A204.1 (cell line): ENCODE results near the gene ABTB2.

ENCODE experiments used
- FAIRE-seq: peaks from 2 replicates; lab custom pipeline; 2012; peaks lifted over from hg19 to GRCh38; lab: Jason Lieb, UNC

ABTB2 gene

DNA sequence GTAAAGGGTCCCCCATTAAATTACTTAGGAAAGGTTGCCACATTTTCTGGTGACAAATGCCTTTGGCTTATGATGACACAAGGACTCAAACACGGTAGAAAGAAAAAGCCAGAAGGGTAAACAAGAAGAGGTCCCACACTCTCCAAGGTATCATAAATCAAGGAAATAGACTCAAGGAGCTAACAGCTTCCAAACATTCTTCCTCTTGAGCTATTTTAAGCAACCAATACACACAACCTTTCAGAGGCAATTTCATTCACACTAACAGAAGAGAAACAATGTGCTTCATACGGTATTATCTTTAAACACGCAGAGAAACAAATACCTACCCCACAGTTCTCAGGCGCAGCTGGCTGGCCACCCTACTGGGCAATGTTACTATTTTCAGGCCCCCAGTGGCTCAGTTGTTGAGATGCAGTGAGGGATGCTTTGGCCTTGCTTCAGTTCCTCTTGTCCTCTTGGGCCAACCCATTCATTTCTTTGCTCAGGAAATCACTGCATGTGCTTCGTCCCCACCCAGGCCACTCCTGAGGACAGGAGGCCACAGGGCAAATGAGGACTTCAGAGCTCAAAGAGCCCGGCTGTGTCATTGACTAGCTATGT is 15.8 kb downstream of the ABTB2 start:
- no peak for FAIRE-seq

DNA sequence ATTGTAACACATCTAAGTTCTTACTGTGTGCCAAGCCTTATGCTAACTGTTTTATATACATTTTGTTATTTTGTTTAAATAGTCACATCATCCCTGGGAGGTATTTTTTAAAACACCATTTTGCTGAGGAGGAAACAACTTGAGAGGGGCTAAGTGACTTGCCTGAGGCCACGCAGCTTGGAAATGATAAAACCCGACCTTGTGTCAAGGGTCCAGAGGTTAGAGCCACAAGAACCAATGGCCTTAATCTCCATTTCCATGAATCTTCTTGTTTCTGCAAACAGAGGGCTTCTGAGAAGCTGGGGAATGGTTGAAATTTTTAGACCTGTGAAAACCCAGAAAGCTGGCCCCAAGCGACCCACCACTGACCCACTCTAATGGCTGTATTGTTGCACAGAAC is 16.7 kb downstream of the ABTB2 start:
- no peak for FAIRE-seq

DNA sequence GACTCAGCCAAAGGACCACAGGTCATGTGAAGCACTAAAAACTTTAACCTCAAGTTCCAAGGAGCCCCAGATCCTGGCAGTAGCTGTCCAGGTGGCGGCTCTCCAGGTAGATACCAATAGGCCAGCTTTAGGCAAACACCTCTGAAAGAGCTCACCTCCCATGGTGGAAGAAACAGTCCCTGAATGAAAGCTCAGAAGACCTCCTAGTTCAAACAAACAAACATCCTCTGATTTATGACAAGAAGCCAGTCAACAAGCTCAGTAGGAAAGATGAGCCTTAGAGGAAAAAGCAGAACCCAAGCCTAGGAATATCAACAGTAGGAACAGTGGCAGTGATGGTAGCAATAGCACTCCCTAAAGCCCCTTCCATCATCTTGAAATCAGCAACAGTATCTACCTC is 17.2 kb downstream of the ABTB2 start:
- no peak for FAIRE-seq

DNA sequence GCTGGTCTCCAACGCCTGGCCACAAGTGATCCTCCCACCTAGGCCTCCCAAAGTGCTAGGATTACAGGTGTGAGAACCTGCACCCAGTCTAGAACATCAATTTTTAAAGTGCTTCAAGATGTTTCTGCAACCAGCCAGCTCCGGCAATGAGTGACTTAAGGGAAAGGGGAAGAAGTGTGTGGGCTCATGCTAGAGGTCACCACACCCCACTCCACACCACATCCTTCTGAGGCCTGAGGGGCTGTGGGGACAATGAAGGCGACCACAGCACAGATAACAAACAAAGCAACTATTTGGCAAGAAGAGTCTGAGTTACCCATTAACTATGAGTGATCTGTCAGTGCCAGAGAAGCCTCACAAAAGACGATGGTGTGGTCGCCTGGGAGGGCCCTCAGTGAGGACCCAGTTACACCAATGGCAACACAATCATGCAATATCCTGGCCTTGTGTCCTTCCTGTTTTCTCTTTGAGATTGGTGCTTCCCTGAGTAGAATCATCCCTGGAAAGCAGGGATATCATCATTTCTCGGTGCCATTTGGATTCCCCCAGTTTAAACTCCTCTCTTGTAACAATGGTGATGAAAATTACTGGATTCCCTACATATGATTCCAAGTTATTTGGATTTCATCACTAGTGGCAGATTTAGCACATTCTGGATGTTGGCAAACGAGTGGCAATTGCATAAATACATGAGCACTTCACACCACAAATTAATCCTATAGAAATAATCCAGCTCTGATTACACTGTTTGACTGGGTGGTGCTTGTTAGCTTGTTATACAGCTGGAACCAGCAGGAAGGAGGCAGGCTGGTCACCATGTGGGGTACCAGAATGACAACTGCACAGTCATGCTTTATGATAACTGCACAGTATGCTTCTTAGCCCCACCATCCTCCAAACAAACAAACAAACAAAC is 18.4 kb downstream of the ABTB2 start:
- FAIRE-seq: no peak

DNA sequence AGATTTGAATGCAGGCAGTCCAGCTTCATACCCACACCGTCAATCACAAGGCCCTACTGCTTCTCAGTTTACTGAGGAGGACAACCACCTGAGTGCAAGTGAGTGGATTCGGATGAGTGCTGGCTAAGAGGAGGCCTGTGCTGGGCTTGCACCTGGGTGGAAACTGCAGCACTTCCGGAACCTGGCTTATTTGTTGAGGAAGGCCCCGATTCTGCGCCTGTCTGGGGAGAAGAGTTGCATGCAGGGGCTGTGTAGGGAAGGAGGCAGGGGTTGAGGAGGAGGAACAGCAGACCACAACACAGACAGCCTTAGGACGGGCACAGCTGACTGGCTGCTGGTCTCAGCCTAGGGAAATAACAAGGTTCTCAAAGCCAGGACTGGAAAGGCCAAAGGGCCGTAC is 20.8 kb downstream of the ABTB2 start:
- no peak for FAIRE-seq

DNA sequence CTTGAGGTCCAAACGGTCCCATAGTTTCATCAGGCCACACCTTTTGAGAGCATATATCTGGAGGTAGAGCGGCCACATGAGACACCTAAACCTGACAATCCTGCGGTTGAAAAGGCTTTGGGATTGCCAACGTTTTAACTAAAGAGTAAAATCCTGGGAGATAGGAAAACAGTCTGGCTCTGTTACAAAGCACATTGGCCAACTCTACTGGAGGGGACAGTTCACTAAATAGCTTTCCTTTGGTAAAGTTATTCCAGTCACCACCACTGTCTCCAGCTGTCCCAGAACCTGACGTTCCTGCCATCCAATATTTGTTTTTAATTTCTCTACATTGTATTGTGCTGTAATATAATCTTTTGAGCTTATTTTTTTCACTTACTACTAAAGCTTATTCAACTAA is 22.0 kb downstream of the ABTB2 start:
- FAIRE-seq: no peak

DNA sequence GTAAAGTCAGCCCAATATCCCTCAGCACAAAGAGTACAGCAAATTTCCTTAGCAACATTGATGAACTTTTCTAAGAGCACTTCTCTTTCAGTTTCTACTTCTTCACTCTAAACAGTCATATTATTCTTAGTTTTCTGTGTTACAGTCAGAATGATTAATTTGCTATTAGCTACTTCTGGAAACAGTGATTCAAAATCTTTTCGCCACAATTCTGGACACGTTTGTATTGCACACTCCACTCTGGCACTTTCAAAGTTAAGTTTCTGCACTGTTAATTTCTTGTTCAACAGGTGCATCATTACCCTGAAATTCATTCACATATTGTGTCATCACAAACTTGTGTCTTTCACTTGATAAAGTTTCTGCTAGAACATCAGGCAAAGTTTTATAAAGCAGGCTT is 22.5 kb downstream of the ABTB2 start:
- FAIRE-seq: no peak

DNA sequence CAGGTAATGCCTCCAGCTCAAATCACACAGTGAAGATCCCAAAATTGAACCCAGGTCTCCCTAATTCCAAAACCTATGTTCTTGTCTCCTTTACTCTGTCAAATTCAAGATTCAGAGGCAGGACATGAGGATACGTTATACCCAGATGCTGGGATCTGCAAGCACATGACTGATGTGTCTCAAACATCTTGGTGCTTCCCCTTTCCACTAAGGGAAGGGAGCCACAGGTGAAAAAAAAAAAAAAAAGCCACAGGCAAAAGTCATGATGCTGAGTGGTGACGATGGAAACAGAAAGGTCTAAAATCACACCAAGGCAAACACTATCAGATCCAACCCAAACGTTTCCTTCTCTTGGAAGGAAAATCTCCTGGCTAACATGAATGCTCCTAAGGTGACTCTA is 24.0 kb downstream of the ABTB2 start:
- FAIRE-seq: no peak

DNA sequence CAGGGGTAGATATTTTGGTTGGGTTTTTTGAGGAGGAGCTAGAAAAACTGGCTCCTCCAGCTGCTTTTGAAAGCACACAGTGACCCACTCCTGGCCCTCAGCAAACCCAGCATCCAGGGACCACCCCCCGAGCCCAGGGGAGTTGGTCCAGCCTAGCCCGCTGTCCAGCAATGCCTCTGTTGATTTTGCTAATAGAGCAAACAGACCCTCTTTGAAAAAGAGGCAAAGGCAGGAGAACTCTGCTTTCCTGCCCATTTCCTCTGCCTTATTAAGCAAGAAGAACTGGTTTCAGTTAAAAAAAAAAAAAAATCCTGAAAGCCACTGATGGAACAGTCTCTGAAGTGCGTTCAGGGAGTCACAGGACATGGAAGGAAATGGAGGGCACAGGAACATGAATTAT is 25.3 kb downstream of the ABTB2 start:
- FAIRE-seq: no peak

DNA sequence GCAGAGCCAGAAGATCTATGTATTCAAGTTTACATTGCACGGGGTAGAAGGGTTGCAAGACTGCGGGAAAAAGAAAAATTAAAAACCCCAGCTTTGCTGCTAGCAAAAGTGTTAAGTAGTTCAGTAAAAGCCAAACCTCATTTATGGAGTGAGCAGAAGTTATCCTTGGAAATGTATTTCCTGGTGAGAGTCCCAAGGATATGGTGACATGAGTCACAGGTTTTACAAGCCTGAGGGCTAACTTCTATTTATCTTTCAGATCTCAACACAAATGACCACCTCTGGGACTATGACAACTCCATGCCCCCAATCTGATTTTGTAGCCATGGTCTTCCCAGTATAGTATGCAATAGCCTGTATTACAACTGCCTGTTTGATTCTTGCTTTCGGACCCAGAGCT is 26.1 kb downstream of the ABTB2 start:
- FAIRE-seq: no peak

DNA sequence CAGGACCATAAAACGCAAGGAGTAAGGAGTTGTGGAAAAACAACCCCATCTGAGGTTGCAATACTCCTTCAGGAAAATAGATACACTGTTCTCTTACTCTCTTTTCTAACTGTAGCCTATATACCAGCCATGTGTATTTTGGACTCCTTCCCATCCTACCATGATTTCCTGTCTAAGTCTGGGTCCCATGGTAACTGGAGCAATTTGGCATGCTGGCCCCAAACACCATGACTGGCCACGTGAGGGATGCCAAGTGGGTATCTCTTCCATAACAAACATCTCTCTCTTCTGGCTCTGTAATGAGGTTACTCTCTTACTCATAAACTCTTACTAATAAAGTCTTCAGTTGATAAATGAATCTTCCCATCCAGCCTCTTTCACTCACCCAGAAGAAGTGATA is 26.5 kb downstream of the ABTB2 start:
- no peak for FAIRE-seq

DNA sequence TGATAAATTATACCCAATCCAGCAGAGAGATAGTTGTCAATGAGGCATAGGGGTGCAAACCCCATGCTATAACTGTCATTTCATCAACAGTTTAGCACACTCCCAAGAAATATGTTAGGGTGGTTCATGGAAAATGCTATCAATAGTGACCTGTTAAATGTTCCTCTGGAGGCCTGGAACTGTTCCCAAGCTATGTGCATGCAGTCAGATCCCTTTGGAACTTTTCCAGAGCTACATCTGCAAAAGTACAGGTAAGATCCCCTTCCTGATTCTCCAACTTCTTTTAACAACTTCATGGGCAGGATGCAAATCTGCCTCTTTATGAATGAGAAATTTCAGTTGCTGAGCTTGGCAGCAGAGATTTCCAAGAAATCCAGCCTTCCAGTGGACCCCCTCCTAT is 27.2 kb downstream of the ABTB2 start:
- FAIRE-seq: no peak

DNA sequence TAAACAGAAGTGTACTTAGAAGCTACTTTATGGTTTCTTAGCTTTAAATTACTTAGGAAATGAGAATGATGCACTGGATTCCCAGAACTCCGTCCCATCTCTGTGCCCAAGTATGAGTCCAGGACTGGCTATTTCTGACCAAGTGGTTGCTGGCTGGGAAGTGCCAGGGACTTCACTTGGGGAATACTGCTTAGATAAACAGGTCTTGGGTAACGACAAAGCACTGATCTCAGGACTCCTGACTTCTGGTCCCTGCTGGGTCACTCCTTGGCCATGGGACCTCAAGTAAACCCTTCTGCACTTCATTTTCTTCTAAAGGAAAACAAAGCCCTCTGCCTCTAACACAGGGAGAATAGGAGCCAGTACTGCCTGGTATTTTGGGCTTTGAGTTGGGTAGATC is 27.9 kb downstream of the ABTB2 start:
- no peak for FAIRE-seq

DNA sequence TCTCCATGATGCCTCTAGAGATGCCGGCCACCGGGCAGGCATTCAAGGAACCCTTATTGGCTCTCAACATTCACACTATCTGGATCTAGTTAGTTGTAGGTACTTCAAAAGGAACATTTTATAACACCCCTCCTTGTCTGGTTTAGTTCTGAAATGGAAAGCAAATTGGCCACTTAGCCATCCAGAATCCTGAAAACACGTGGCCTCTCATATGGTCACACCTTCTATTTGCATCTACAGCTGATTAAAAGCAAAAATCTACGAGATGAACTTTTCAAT is 29.2 kb downstream of the ABTB2 start:
- no peak for FAIRE-seq

DNA sequence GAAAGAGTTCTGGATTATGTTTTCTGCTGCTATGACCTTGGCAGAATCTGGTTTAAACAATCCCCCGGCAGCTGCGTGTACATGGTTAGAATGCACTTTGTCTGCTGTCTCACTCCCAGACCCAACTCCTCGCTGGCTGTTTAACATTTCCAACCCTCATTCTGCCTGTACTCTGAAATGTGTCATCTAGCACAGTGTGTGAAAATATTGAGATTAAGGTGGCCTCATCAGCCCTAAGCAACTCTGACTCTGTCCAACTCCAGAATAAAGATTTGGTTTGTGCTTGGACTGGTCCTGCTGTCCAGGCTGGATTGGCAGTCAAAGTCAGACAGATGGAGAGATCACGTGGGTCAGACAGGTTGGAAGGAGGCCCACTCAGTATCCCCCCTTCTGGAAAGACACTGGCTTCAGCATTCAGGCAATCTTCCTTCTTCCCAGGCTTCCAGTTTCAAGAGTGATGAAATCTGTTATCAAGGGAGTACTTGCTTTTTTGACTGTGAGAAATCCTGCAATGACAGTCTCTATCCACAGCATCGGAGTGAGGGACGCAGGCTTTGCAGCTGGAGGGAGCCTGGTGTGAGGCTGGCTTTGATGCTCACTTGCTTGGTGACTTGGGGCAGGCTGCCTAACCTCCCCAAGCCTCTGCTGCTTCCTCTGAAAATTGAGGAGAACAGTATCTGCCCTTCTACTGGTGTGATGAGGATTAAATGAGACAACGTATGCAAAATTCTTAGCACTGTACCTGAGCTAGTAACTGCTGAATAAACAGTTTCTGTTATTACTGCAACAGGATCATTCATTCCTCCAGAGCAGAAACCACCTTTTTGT is 29.8 kb downstream of the ABTB2 start:
- no peak for FAIRE-seq

DNA sequence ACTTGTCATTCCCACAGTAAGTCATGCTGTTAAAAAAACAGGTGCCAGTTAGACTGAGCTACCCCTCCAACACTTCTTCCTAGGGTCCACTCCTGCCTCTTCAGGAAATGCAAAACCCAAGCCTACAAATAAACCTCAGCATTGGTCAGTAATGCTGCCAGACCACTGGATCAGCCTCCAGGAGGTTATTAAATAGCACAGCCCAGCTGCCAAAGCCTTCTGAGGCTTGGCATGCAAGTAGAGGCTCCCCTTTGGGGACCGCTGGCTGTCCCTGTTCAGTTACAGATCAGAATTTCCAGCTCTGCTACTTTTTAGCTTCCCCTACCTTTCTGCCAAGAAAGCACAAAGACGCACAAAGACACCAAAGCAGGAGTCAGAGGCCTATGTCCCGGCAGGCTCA is 33.3 kb downstream of the ABTB2 start:
- no peak for FAIRE-seq

DNA sequence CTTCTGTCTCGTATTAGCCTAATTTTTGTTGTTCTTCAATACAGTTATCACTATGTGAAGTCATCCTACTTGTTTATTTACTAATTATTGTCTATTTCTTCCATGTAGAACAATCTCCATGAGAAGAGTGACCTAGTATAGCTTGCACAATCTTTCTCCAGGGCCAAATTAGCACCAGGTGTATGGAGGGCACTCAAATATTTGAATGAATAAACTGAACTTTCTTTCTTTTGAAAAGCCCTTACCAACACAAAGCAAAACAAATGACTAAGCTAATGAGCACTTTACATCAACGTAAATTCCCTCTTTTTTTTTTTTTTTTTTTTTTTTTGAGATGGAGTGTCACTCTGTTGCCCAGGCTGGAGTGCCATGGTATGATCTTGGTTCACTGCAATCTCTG is 34.2 kb downstream of the ABTB2 start:
- no peak for FAIRE-seq

DNA sequence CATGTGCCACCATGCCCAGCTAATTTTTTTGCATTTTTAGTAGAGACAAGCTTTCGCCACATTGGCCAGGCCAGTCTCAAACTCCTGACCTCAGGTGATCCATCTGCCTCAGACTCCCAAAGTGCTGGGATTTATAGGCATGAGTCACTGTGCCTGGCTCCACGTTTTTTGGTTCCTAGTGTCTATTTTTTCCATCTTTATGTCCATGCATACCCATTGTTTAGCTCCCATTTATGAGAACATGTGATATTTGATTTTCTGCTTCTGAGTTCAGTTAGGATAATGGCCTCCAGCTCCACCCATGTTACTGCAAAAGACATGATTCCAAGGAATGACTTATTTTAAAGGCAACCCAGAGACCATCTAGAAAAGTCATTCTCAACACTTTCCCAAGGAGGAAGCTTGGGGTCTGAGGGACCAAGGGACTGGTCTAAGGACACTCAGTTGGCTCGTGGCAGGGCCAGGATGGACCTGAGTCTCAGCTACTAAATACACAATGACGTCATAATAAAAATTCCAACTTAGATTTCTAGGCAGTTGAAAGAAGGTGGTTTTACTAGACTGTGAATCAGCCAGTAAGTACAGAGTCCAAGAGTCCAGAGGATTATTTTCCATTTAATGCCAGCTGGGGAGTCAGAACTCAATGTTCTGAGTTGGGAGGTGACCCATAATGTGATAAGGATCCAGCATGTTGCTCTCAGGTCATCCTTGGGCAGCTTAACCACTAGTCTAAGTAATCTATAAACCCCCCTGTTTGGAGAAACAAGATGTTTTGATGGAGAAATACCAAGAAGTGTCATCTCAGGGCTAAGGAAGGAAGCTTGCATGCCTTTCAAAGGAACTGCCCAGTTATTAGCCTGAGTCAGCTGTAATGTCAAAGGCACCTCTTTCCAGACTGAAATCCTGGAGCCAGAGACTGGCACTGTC is 39.4 kb downstream of the ABTB2 start:
- FAIRE-seq: no peak

DNA sequence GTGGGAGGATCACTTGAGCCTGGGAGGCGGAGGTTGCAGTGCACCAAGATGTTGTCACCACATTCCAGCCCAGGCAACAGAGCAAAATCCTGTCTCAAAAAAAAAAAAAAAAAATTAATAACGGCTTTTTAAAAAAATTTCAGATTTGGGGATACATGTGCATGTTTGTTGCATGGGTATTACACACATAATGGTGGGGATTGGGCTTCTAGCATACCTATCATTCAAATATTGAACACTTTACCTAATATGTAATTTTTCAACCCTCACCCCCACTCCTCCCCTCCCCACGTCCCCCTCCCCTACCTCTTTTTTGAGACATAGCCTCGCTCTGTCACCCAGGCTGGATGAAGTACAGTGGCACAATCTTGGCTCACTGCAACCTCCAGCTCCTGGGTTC is 40.1 kb downstream of the ABTB2 start:
- no peak for FAIRE-seq

DNA sequence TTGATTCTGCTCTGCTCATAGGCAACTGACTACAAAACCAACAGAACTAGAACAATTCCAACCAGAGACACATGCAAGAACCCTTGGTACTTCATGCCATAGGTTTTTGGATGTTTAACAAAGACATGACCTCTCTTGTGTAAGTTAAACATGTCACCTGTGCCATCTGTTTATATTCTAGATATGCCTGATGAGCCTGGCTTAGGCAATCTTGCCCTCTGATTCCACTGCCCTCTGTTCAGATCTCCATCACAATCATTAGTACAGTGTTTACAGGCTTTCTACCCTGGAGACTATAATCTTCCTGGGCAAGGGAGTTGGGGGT is 40.8 kb downstream of the ABTB2 start:
- no peak for FAIRE-seq

DNA sequence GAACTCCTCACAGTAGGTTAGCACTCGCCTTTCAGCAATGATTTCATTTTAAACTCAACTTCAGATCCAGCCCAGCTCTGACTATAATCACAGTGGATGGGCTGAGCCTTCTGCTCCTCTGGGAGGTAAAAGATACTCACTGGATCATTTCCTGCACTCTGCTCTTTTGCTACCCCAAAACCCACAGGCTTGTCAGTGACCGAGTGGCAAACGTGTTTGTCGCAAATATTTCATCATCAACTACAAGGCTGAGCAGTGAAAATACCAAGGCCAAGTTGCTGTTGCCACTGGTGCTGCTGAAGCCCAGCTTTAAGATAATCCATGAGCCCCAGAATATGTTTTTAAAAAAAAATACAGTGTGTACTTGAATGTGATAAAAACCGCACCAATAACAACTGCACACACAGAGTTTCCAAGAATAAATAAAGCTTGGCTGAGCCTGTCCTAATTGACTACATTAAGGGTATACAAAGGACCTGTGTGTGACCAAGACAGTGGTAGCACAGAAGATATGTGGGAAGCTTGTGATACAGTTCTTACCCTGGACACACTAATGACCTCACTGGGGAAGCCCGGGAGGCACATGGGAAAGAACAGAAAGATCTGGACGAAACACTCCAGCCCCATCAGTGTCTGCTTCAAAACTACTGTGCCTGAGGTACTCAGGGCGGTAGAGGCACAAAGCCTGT is 41.3 kb downstream of the ABTB2 start:
- no peak for FAIRE-seq

DNA sequence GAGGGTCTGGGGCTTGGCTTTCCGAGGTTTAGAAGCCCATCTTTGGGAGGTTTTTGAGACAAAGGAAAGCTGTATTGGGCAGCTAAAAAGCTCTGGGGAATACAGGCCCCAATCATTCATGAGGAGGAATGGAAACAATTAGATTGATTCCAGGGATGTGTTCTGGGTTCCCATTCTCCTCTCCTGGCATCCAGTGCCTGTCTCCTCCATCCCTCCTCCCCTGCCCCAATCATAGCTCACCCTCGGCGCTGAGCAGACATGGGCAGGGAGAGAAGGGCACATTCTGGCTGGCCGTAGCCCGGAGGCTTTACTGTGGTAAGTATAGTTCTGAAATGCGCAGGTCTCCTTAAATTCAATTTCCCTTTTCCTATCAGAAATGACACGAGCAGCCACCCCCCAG is 42.4 kb downstream of the ABTB2 start:
- no peak for FAIRE-seq
